Measurements from ENCODE around the gene SYF2. TPM values are rescaled to one million over a fixed set of nuclear protein-coding genes. Genes with fewer than 3 reads are reported as not detected.
A peak's percentile ranks its signal among the peaks of the same experiment; 100 is the strongest.

Gene SYF2
- total RNA-seq, 1 experiment from 2014 or later = 35.3 TPM

DNA sequence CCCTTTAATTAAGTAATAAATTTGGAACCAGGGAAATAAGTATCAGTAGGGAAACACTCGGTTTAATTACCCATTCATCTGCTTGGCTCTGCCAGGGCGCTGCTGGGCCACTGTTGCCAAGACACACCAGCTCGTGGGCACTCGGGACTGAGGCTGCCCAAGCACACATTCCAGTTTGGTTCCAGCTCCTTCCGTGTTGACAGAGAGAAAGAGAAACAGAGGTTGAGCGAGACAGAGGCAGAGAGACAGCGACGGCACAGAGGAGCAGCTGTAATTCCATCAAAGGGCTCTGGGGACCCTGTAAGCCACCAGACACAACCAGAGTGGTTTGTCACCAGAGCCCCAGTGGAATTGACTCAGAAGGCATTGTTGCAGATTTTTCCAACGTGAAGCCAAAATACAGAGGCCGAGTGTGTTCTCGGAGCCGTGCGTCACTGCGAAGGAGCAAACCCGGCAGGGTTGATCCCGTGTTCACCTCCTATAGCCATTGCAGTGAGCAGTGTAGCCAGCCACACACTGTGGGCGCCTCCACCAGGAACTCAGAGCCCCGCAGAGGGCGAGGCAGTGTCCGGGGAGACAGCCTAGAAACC, 33.5 kb downstream of the SYF2 start:
- no peak for DNase-seq (ENCODE audit: low spot score)
- H3K4me3 Mint-ChIP-seq = no peak overlapping the region
- H3K4me1 Mint-ChIP-seq = peaks cover 19% of the 10 kb centered on the region
- H3K27me3 Mint-ChIP-seq (ENCODE audit: low read depth) = no peaks in the 10 kb centered on the region
- ATAC-seq = peak; percentile 59
- POLR2A ChIA-PET = no interaction called here
- H3K9me3 Mint-ChIP-seq = no peaks in the 10 kb centered on the region
- no peak overlapping the region for H3K27ac Mint-ChIP-seq
- no peaks in the 10 kb centered on the region for H3K36me3 Mint-ChIP-seq
- TF ChIP-seq JAZF1 (CRISPR knock-in tag; IDR thresholded peaks at IDR 0.05) (no peak), NR2C2 (CRISPR knock-in tag; IDR thresholded peaks at IDR 0.05) (no peak), NFATC4 (CRISPR knock-in tag; IDR thresholded peaks at IDR 0.05) (no peak), OVOL2 (CRISPR knock-in tag; IDR thresholded peaks at IDR 0.05; ENCODE audit: borderline replicate concordance) (no peak), HMGA2 (CRISPR knock-in tag; IDR thresholded peaks at IDR 0.05) (no peak), NR3C1 (CRISPR knock-in tag; conservative IDR thresholded peaks at IDR 0.05; ENCODE audit: low read depth) (no peak), ELF4 (CRISPR knock-in tag; IDR thresholded peaks at IDR 0.05; ENCODE audit: low read depth) (no peak), CREM (CRISPR knock-in tag; IDR thresholded peaks at IDR 0.05) (no peak), ZNF219 (CRISPR knock-in tag; IDR thresholded peaks at IDR 0.05; ENCODE audit: borderline replicate concordance) (no peak), SOX15 (CRISPR knock-in tag; IDR thresholded peaks at IDR 0.05) (no peak), CBFB (CRISPR knock-in tag; IDR thresholded peaks at IDR 0.05; ENCODE audit: low read depth) (no peak)
- TF ChIP-seq, protein P1, sequence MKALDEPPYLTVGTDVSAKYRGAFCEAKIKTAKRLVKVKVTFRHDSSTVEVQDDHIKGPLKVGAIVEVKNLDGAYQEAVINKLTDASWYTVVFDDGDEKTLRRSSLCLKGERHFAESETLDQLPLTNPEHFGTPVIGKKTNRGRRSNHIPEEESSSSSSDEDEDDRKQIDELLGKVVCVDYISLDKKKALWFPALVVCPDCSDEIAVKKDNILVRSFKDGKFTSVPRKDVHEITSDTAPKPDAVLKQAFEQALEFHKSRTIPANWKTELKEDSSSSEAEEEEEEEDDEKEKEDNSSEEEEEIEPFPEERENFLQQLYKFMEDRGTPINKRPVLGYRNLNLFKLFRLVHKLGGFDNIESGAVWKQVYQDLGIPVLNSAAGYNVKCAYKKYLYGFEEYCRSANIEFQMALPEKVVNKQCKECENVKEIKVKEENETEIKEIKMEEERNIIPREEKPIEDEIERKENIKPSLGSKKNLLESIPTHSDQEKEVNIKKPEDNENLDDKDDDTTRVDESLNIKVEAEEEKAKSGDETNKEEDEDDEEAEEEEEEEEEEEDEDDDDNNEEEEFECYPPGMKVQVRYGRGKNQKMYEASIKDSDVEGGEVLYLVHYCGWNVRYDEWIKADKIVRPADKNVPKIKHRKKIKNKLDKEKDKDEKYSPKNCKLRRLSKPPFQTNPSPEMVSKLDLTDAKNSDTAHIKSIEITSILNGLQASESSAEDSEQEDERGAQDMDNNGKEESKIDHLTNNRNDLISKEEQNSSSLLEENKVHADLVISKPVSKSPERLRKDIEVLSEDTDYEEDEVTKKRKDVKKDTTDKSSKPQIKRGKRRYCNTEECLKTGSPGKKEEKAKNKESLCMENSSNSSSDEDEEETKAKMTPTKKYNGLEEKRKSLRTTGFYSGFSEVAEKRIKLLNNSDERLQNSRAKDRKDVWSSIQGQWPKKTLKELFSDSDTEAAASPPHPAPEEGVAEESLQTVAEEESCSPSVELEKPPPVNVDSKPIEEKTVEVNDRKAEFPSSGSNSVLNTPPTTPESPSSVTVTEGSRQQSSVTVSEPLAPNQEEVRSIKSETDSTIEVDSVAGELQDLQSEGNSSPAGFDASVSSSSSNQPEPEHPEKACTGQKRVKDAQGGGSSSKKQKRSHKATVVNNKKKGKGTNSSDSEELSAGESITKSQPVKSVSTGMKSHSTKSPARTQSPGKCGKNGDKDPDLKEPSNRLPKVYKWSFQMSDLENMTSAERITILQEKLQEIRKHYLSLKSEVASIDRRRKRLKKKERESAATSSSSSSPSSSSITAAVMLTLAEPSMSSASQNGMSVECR (CRISPR knock-in tag; IDR thresholded peaks at IDR 0.05; ENCODE audit: borderline replicate concordance) = no peak
- TF ChIP-seq, protein P2, sequence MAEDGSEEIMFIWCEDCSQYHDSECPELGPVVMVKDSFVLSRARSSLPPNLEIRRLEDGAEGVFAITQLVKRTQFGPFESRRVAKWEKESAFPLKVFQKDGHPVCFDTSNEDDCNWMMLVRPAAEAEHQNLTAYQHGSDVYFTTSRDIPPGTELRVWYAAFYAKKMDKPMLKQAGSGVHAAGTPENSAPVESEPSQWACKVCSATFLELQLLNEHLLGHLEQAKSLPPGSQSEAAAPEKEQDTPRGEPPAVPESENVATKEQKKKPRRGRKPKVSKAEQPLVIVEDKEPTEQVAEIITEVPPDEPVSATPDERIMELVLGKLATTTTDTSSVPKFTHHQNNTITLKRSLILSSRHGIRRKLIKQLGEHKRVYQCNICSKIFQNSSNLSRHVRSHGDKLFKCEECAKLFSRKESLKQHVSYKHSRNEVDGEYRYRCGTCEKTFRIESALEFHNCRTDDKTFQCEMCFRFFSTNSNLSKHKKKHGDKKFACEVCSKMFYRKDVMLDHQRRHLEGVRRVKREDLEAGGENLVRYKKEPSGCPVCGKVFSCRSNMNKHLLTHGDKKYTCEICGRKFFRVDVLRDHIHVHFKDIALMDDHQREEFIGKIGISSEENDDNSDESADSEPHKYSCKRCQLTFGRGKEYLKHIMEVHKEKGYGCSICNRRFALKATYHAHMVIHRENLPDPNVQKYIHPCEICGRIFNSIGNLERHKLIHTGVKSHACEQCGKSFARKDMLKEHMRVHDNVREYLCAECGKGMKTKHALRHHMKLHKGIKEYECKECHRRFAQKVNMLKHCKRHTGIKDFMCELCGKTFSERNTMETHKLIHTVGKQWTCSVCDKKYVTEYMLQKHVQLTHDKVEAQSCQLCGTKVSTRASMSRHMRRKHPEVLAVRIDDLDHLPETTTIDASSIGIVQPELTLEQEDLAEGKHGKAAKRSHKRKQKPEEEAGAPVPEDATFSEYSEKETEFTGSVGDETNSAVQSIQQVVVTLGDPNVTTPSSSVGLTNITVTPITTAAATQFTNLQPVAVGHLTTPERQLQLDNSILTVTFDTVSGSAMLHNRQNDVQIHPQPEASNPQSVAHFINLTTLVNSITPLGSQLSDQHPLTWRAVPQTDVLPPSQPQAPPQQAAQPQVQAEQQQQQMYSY (CRISPR knock-in tag; IDR thresholded peaks at IDR 0.05) = no peak
- TF ChIP-seq, protein P3, sequence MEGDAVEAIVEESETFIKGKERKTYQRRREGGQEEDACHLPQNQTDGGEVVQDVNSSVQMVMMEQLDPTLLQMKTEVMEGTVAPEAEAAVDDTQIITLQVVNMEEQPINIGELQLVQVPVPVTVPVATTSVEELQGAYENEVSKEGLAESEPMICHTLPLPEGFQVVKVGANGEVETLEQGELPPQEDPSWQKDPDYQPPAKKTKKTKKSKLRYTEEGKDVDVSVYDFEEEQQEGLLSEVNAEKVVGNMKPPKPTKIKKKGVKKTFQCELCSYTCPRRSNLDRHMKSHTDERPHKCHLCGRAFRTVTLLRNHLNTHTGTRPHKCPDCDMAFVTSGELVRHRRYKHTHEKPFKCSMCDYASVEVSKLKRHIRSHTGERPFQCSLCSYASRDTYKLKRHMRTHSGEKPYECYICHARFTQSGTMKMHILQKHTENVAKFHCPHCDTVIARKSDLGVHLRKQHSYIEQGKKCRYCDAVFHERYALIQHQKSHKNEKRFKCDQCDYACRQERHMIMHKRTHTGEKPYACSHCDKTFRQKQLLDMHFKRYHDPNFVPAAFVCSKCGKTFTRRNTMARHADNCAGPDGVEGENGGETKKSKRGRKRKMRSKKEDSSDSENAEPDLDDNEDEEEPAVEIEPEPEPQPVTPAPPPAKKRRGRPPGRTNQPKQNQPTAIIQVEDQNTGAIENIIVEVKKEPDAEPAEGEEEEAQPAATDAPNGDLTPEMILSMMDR (IDR thresholded peaks at IDR 0.05) = no peak
- TF ChIP-seq, protein P4, sequence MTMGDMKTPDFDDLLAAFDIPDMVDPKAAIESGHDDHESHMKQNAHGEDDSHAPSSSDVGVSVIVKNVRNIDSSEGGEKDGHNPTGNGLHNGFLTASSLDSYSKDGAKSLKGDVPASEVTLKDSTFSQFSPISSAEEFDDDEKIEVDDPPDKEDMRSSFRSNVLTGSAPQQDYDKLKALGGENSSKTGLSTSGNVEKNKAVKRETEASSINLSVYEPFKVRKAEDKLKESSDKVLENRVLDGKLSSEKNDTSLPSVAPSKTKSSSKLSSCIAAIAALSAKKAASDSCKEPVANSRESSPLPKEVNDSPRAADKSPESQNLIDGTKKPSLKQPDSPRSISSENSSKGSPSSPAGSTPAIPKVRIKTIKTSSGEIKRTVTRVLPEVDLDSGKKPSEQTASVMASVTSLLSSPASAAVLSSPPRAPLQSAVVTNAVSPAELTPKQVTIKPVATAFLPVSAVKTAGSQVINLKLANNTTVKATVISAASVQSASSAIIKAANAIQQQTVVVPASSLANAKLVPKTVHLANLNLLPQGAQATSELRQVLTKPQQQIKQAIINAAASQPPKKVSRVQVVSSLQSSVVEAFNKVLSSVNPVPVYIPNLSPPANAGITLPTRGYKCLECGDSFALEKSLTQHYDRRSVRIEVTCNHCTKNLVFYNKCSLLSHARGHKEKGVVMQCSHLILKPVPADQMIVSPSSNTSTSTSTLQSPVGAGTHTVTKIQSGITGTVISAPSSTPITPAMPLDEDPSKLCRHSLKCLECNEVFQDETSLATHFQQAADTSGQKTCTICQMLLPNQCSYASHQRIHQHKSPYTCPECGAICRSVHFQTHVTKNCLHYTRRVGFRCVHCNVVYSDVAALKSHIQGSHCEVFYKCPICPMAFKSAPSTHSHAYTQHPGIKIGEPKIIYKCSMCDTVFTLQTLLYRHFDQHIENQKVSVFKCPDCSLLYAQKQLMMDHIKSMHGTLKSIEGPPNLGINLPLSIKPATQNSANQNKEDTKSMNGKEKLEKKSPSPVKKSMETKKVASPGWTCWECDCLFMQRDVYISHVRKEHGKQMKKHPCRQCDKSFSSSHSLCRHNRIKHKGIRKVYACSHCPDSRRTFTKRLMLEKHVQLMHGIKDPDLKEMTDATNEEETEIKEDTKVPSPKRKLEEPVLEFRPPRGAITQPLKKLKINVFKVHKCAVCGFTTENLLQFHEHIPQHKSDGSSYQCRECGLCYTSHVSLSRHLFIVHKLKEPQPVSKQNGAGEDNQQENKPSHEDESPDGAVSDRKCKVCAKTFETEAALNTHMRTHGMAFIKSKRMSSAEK (CRISPR knock-in tag; IDR thresholded peaks at IDR 0.05; ENCODE audit: borderline replicate concordance) = no peak
- TF ChIP-seq, protein P5, sequence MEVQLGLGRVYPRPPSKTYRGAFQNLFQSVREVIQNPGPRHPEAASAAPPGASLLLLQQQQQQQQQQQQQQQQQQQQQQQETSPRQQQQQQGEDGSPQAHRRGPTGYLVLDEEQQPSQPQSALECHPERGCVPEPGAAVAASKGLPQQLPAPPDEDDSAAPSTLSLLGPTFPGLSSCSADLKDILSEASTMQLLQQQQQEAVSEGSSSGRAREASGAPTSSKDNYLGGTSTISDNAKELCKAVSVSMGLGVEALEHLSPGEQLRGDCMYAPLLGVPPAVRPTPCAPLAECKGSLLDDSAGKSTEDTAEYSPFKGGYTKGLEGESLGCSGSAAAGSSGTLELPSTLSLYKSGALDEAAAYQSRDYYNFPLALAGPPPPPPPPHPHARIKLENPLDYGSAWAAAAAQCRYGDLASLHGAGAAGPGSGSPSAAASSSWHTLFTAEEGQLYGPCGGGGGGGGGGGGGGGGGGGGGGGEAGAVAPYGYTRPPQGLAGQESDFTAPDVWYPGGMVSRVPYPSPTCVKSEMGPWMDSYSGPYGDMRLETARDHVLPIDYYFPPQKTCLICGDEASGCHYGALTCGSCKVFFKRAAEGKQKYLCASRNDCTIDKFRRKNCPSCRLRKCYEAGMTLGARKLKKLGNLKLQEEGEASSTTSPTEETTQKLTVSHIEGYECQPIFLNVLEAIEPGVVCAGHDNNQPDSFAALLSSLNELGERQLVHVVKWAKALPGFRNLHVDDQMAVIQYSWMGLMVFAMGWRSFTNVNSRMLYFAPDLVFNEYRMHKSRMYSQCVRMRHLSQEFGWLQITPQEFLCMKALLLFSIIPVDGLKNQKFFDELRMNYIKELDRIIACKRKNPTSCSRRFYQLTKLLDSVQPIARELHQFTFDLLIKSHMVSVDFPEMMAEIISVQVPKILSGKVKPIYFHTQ (CRISPR knock-in tag; IDR thresholded peaks at IDR 0.05) = no peak
- CTCF ChIA-PET = interaction anchor here (1.5 to 1.8 kb wide), 3 partner anchors 8 to 82 kb away, joined by 3 to 7 read pairs (median 5); no protein-coding TSS in a partner anchor

Measured in WTC11 (cell line).